Gastroesophageal sphincter (tissue), 4 donors: ENCODE results near the gene SLC1A4. TPM values are rescaled to one million over a fixed set of nuclear protein-coding genes. Genes with fewer than 3 reads are reported as not detected.
A peak's percentile ranks its signal among the peaks of the same experiment; 100 is the strongest.

ENCODE experiments used
- ATAC-seq: fragments of 150-250 bp; one replicate; pipeline ENCODE4 v1.9.1; 2016; ENCODE audit warnings: mild to moderate bottlenecking, moderate library complexity
- H3K27ac ChIP-seq, 4 donors: fragments of 200-600 bp; sonication (generic) in 3 of 4; 1 replicate in 3 of 4; 2 replicates in 1 of 4; pipeline ENCODE4 v1.5.1; 2016 to 2019
- H3K27me3 ChIP-seq: fragments of 200-600 bp; sonication (generic); one replicate; pipeline ENCODE4 v1.5.1; 2019
- H3K36me3 ChIP-seq, 2 donors: fragments of 200-600 bp; sonication (generic); one replicate each; pipeline ENCODE4 v1.5.1; 2019; ENCODE audit warnings: control low read depth in 1 of 2
- H3K4me1 ChIP-seq, 3 donors: fragments of 200-600 bp; sonication (generic); 1 replicate in 2 of 3; 2 replicates in 1 of 3; pipeline ENCODE4 v1.5.1; 2016 to 2019; ENCODE audit warnings: control low read depth in 2 of 3
- H3K4me3 ChIP-seq, 2 donors: fragments of 200-600 bp; sonication (generic); one replicate each; pipeline ENCODE4 v1.5.1; 2019; ENCODE audit warnings: mild to moderate bottlenecking in 1 of 2, moderate library complexity in 1 of 2
- H3K9me3 ChIP-seq, 3 donors: fragments of 200-600 bp; sonication (generic); one replicate each; pipeline ENCODE4 v1.5.1; 2017 to 2019; ENCODE audit warnings: control low read depth in 2 of 3
- EP300 ChIP-seq: sonication (generic); formaldehyde crosslinking; IDR thresholded peaks from one replicate; pipeline ENCODE4 v1.6.1; 2017; ENCODE audit warnings: antibody characterized with exemption, mild to moderate bottlenecking
- POLR2A ChIP-seq, 2 donors: fragments of 450-650 bp; IDR thresholded peaks; one replicate each; pipeline ENCODE4 v1.6.1; 2017; ENCODE audit warnings: antibody characterized with exemption in 2 of 2, mild to moderate bottlenecking in 2 of 2, moderate library complexity in 1 of 2
- POLR2AphosphoS5 ChIP-seq: sonication (generic); formaldehyde crosslinking; IDR thresholded peaks from one replicate; pipeline ENCODE4 v1.6.1; 2017; ENCODE audit warnings: antibody characterized with exemption
- WGBS, 2 donors: methylation state at CpG; one replicate each; pipeline ENCODE4 v1.1.5; 2018; ENCODE audit warnings: low coverage in 1 of 2; 5-methylcytosine and 5-hydroxymethylcytosine counted together
- total RNA-seq, 4 donors: library from RNA; depleted of rRNA; stranded (reverse); fragments of >200 nt; gene quantifications; one replicate each; pipeline ENCODE4 v1.1.0, GENCODE V29; 2016
- TF ChIP-seq, protein P1 (sequence below), 4 experiments: fragments of 200-600 bp in 2 of 4; fragments of 450-650 bp in 2 of 4; sonication (generic) in 1 of 4; IDR thresholded peaks; one replicate each; pipeline ENCODE4 v1.5.1; 2017 to 2019; ENCODE audit warnings: antibody characterized with exemption in 4 of 4, mild to moderate bottlenecking in 2 of 4, moderate library complexity in 2 of 4

Gene SLC1A4
- total RNA-seq, 4 donors from 2014 or later: 9.0 to 13.8 (median 11.3) TPM

DNA sequence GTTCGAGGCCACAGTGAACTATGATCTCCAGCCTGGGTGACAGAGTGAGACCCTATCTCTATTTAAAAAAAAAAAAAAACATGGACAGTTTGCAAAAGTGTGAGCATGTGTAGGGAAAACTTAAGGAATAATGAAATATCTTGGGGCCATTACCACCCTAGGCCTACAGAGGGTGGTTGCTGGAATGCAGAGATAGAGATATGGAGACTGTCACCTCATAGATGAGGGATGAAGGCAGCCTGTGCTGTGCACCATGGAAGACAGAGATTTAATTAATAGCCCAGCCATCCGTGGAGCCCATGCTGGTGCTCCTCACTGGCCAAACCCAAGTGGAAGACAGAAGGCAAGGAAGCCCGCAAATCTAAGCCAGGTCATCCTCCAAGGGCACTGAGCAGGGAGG, 50.4 kb downstream of the SLC1A4 start:
- no peak for TF ChIP-seq POLR2AphosphoS5
- TF ChIP-seq, protein P1, sequence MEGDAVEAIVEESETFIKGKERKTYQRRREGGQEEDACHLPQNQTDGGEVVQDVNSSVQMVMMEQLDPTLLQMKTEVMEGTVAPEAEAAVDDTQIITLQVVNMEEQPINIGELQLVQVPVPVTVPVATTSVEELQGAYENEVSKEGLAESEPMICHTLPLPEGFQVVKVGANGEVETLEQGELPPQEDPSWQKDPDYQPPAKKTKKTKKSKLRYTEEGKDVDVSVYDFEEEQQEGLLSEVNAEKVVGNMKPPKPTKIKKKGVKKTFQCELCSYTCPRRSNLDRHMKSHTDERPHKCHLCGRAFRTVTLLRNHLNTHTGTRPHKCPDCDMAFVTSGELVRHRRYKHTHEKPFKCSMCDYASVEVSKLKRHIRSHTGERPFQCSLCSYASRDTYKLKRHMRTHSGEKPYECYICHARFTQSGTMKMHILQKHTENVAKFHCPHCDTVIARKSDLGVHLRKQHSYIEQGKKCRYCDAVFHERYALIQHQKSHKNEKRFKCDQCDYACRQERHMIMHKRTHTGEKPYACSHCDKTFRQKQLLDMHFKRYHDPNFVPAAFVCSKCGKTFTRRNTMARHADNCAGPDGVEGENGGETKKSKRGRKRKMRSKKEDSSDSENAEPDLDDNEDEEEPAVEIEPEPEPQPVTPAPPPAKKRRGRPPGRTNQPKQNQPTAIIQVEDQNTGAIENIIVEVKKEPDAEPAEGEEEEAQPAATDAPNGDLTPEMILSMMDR (IDR thresholded peaks at IDR 0.05): no peak
- no peak for TF ChIP-seq EP300
- TF ChIP-seq POLR2A (IDR thresholded peaks at IDR 0.05): no peak
- 82 to 87% methylated on average over 2 to 3 of the region's 3 CpGs for WGBS, 2 donors
- ATAC-seq: no peak

GRCh38 chr2:65040400-65041261, 51.4 kb downstream of the SLC1A4 start:
- WGBS, 2 donors: 15 to 24% methylated on average over 7 to 12 of the region's 13 CpGs
- TF ChIP-seq POLR2AphosphoS5: peak; percentile 35
- TF ChIP-seq, protein P1 (IDR thresholded peaks at IDR 0.05): peak; percentile 94 to 97 (median 96)
- TF ChIP-seq EP300: no peak
- no peak for TF ChIP-seq POLR2A (IDR thresholded peaks at IDR 0.05)
- peak; percentile 95 for ATAC-seq
- Histone ChIP-seq H3K4me1 (peaks cover 0 to 4% (median 0%) of the 10 kb centered on the region in 3 donors), H3K27me3 (no peaks in the 10 kb centered on the region), H3K9me3 (no peaks in the 10 kb centered on the region), H3K4me3 (peak overlapping the region in 1 of 2 donors; percentile 8), H3K36me3 (peaks cover 0 to 5% of the 10 kb centered on the region in 2 donors), H3K27ac (no peak overlapping the region)

More for the DNA sequence above, 50.4 kb downstream of the SLC1A4 start:
- Histone ChIP-seq H3K9me3 (no peaks in the 10 kb centered on the region), H3K27ac (no peak overlapping the region), H3K4me3 (no peak overlapping the region), H3K4me1 (peaks cover 0 to 4% (median 0%) of the 10 kb centered on the region in 3 donors), H3K27me3 (no peaks in the 10 kb centered on the region), H3K36me3 (peaks cover 0 to 5% of the 10 kb centered on the region in 2 donors)

DNA sequence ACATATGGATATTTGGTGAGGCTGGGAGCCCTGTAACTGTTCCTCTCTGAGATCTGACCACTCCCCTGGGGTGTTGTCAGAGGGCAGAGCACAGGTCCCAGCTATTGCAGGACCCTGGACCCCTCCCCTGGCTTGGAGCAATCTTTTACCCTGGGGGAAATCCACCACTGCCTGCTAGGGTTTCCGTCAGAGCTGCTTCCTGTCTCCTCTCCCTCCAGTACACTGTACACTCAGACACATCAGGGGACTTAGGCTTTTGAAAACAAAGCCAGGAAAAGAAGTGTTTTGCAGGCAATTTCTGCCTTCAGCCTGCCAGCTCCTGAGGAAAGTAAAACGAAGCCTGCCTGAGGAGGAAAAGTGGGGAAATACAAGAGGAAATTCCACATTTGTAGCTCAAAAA, 53.8 kb downstream of the SLC1A4 start:
- H3K9me3 ChIP-seq: no peaks in the 10 kb centered on the region
- no peak for ATAC-seq
- peaks cover 0 to 4% (median 0%) of the 10 kb centered on the region in 3 donors for H3K4me1 ChIP-seq
- no peak overlapping the region for H3K27ac ChIP-seq
- peaks cover 0 to 8% of the 10 kb centered on the region in 2 donors for H3K36me3 ChIP-seq
- WGBS, 2 donors: 27% methylated on average over 1 of the region's 2 CpGs; no CpG with 5 or more reads in 1 of the 2 donors
- TF ChIP-seq EP300 (no peak), POLR2A (IDR thresholded peaks at IDR 0.05) (no peak), POLR2AphosphoS5 (no peak)
- TF ChIP-seq, protein P1 (IDR thresholded peaks at IDR 0.05): no peak
- no peak overlapping the region for H3K4me3 ChIP-seq
- H3K27me3 ChIP-seq: no peaks in the 10 kb centered on the region

DNA sequence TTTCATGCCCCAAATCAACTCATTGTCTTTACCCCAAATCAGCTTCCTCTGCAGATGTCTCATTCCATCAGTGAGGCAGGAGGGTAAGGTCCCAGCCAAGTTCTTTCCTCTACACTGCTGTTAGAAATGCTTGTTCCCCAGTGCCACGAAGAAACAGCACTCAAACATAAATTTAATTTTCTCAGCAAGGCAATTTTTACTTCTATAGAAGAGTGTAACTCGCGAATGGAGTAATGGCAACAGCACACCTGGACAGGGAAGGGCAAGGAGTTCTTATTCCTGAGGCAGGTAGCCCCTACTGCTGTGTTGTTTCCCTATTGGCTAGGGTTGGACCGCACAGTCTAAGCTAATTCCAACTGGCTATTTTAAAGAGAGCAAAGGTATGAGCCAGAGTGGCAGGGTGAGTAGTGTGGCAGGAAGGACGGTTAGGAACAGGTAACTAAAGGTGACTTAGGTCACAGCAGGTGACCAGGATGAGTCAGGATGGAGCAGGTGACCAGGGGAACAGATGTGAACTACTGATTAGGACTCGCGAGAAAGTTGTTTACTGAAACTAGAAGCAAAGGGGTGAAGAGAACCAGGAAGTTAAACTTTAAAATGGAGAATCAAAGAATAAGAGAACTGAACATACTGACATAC, 55.0 kb downstream of the SLC1A4 start:
- Histone ChIP-seq H3K4me1 (peaks cover 0 to 4% (median 0%) of the 10 kb centered on the region in 3 donors), H3K27ac (no peak overlapping the region), H3K9me3 (no peaks in the 10 kb centered on the region), H3K27me3 (no peaks in the 10 kb centered on the region), H3K4me3 (no peak overlapping the region), H3K36me3 (peaks cover 0 to 8% of the 10 kb centered on the region in 2 donors)
- 83 to 87% methylated on average over 5 to 7 of the region's 7 CpGs for WGBS, 2 donors
- ATAC-seq: no peak
- TF ChIP-seq POLR2AphosphoS5 (no peak), POLR2A (IDR thresholded peaks at IDR 0.05) (no peak), EP300 (no peak)
- TF ChIP-seq, protein P1 (IDR thresholded peaks at IDR 0.05): no peak
